OCI-LY1 (cell line): ENCODE data around the gene RASSF4.

Experiments used
- EZH2 ChIP-seq: fragments of 200-600 bp; sonication (generic), shearing (Covaris generic); IDR thresholded peaks from 2 replicates; pipeline ENCODE4 v1.8.0; 2017; ENCODE audit warnings: borderline replicate concordance, mixed run types, mild to moderate bottlenecking, antibody characterized with exemption, low read length, moderate library complexity, mixed read lengths
- TF ChIP-seq, protein P1 (sequence below): fragments of 200-600 bp; sonication (generic), shearing (Covaris generic); IDR thresholded peaks from 2 replicates; pipeline ENCODE4 v1.5.1; 2017; ENCODE audit warnings: mild to moderate bottlenecking, antibody characterized with exemption, low read length, moderate library complexity, mixed read lengths

DNA sequence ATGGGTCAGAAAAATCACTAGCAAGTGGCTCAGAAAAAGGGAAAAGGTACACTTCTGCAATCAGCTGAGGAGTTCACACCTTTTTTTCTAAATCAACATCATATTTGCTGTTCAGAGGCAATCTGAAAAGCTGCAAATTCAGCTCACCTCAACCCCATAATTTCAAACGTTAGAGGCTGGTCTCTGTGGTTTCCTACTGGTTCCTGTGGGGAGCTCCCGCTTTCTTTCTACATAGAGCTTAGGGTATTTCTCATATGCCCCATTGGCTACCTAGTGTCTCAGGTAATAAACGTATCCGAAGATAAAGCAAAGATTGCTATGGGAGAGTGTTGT is 35.9 kb downstream of the RASSF4 start:
- TF ChIP-seq EZH2: no peak
- TF ChIP-seq, protein P1, sequence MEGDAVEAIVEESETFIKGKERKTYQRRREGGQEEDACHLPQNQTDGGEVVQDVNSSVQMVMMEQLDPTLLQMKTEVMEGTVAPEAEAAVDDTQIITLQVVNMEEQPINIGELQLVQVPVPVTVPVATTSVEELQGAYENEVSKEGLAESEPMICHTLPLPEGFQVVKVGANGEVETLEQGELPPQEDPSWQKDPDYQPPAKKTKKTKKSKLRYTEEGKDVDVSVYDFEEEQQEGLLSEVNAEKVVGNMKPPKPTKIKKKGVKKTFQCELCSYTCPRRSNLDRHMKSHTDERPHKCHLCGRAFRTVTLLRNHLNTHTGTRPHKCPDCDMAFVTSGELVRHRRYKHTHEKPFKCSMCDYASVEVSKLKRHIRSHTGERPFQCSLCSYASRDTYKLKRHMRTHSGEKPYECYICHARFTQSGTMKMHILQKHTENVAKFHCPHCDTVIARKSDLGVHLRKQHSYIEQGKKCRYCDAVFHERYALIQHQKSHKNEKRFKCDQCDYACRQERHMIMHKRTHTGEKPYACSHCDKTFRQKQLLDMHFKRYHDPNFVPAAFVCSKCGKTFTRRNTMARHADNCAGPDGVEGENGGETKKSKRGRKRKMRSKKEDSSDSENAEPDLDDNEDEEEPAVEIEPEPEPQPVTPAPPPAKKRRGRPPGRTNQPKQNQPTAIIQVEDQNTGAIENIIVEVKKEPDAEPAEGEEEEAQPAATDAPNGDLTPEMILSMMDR: no peak
